Lung microvascular endothelial cell (primary cell): Measurements from ENCODE around the gene PTPRG. TPM values are rescaled to one million over a fixed set of nuclear protein-coding genes. Genes with fewer than 3 reads are reported as not detected.

Experiments
- DNase-seq, 2 donors: peaks; one replicate each; pipeline versions ENCODE4 v3.0.0 to v3.0.0-alpha.2; 2010; ENCODE audit warnings: low read depth in 2 of 2
- total RNA-seq: library from RNA; depleted of rRNA; stranded (reverse); fragments of >200 nt; gene quantifications from 2 replicates; pipeline ENCODE4 v1.2.1, GENCODE V29; 2014

Gene PTPRG
- total RNA-seq, 1 donor from 2014 or later, result 5.8 TPM

GRCh38 chr3:61617041-61617440 is 55.7 kb downstream of the PTPRG start:
- DNase-seq, result peak in 1 of 2 donors; percentile 10

- no peak for DNase-seq
Observed at GRCh38 chr3:61617651-61618050, 56.3 kb downstream of the PTPRG start.

GRCh38 chr3:61618231-61618630 is 56.9 kb downstream of the PTPRG start:
- DNase-seq, result no peak

GRCh38 chr3:61618871-61619270 is 57.5 kb downstream of the PTPRG start:
- no peak for DNase-seq

GRCh38 chr3:61620073-61620472 is 58.7 kb downstream of the PTPRG start:
- DNase-seq, result no peak

- no peak for DNase-seq
Observed at GRCh38 chr3:61624300-61624699, 62.9 kb downstream of the PTPRG start.

GRCh38 chr3:61625429-61625828 is 64.1 kb downstream of the PTPRG start:
- no peak for DNase-seq

GRCh38 chr3:61626484-61626883 is 65.1 kb downstream of the PTPRG start:
- DNase-seq, result no peak

GRCh38 chr3:61627768-61628185 is 66.4 kb downstream of the PTPRG start:
- DNase-seq, result peak; percentile 1 to 66

- no peak for DNase-seq
Observed at GRCh38 chr3:61628636-61629035, 67.3 kb downstream of the PTPRG start.

- no peak for DNase-seq
Observed at GRCh38 chr3:61629442-61629841, 68.1 kb downstream of the PTPRG start.

- DNase-seq, result no peak
Observed at GRCh38 chr3:61631108-61631769, 69.9 kb downstream of the PTPRG start.

- no peak for DNase-seq
Observed at GRCh38 chr3:61632568-61633175, 71.3 kb downstream of the PTPRG start.

- no peak for DNase-seq
Observed at GRCh38 chr3:61634678-61635077, 73.3 kb downstream of the PTPRG start.

- DNase-seq, result peak in 1 of 2 donors; percentile 47
Observed at GRCh38 chr3:61637088-61638051, 76.0 kb downstream of the PTPRG start.

GRCh38 chr3:61638741-61639140 is 77.4 kb downstream of the PTPRG start:
- no peak for DNase-seq

GRCh38 chr3:61639991-61640390 is 78.6 kb downstream of the PTPRG start:
- no peak for DNase-seq

GRCh38 chr3:61645148-61645547 is 83.8 kb downstream of the PTPRG start:
- DNase-seq, result no peak

- DNase-seq, result no peak
Observed at GRCh38 chr3:61646360-61646759, 85.0 kb downstream of the PTPRG start.

GRCh38 chr3:61646851-61647525 is 85.6 kb downstream of the PTPRG start:
- peak; percentile 61 to 66 for DNase-seq

GRCh38 chr3:61648481-61648880 is 87.1 kb downstream of the PTPRG start:
- peak in 1 of 2 donors; percentile 23 for DNase-seq
